Stomach smooth muscle (tissue), 2 donors: ENCODE results near the gene B3GALNT1.

Source experiments
- H3K27ac ChIP-seq: one replicate; pipeline ENCODE4 v1.7.0; 2013; ENCODE audit warnings: mild to moderate bottlenecking, low read length, inconsistent platforms
- H3K27me3 ChIP-seq, 2 donors: one replicate each; pipeline ENCODE4 v1.7.0; 2013; ENCODE audit warnings: low read length in 2 of 2; ENCODE audit not compliant: insufficient read depth in 2 of 2, control insufficient read depth in 1 of 2
- H3K36me3 ChIP-seq, 2 donors: one replicate each; pipeline ENCODE4 v1.7.0; 2013; ENCODE audit warnings: low read length in 2 of 2; ENCODE audit not compliant: control insufficient read depth in 2 of 2, insufficient read depth in 2 of 2
- H3K4me1 ChIP-seq: one replicate; pipeline ENCODE4 v1.7.0; 2013; ENCODE audit warnings: low read length; ENCODE audit not compliant: control insufficient read depth, insufficient read depth
- H3K4me3 ChIP-seq, 2 donors: one replicate each; pipeline ENCODE4 v1.7.0; 2013; ENCODE audit warnings: low read length in 2 of 2
- H3K9ac ChIP-seq, 2 donors: one replicate each; pipeline ENCODE4 v1.7.0; 2013; ENCODE audit warnings: low read length in 2 of 2, mild to moderate bottlenecking in 1 of 2
- H3K9me3 ChIP-seq, 2 donors: one replicate each; pipeline ENCODE4 v1.7.0; 2013; ENCODE audit warnings: low read length in 2 of 2; ENCODE audit not compliant: control insufficient read depth in 2 of 2
- donor health status: healthy.
- donor health status: Pancreatic carcinoma.

The B3GALNT1 gene

DNA sequence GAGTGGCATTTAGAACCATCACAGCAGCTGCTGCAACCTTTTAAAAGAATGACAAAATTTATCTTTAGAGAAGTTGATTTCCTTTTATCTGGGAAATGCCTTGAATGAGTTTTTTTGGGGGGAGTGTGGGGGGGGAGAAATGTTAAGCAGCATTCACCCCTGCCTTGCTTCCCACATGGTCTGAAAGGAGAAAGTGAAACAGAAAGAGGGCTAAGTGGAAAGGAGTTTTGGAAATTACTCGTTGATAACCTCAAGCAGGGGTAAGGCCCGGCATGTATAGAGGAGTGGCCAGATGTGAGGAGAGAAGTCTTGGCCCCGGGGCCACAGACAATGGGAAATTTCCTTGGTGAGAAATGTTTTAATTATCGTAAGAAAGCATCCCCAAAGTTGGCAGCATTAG, 23.5 kb downstream of the B3GALNT1 start:
- H3K27ac ChIP-seq = no peak overlapping the region
- H3K4me3 ChIP-seq = no peak overlapping the region
- peak overlapping the region in 1 of 2 donors; percentile 21 for H3K9ac ChIP-seq
- peaks cover 6% of the 10 kb centered on the region for H3K4me1 ChIP-seq
- no peaks in the 10 kb centered on the region for H3K9me3 ChIP-seq
- peaks cover 3 to 8% of the 10 kb centered on the region in 2 donors for H3K36me3 ChIP-seq
- H3K27me3 ChIP-seq = no peaks in the 10 kb centered on the region

DNA sequence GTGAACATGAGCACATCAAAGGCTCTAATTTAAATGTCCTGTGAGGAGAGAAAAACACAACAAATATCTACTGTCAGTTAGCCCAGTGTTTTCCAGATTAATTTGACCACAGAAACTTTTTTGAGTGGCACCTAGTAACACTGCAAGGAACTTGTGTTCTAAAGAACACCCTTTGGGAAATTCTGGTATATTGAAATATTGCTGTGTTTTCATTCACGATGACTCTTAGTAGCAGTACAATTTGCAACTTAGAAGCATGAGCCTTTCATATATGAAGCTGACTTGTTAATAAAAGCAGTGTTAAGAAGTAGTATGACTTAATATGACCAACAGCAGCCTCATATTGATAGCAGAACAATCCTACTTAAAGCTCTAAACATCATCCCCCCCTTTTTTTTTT, 32.0 kb downstream of the B3GALNT1 start:
- Histone ChIP-seq H3K4me3 (no peak overlapping the region), H3K27ac (no peak overlapping the region), H3K36me3 (peaks cover 3 to 9% of the 10 kb centered on the region in 2 donors), H3K9me3 (no peaks in the 10 kb centered on the region), H3K4me1 (no peaks in the 10 kb centered on the region), H3K27me3 (no peaks in the 10 kb centered on the region), H3K9ac (no peak overlapping the region)

DNA sequence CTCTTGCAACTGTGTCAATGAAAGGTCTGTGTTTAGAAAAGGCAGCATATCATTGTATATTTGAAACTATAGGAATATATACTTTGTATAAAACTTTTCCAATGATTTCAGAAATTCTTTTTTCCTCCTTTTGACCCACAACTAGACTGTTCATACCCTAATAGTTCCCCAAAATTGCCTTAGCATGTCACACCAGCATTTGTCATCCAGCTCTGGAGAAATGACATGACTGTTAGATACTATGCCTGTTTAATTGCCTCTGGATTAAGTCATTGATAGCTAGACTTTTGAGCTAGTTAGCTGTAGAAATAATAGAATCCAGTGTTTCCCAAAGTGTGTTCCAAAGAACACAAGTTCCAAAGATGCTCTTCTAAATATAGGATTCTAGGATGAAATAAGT, 32.4 kb downstream of the B3GALNT1 start:
- Histone ChIP-seq H3K9ac (no peak overlapping the region), H3K4me3 (no peak overlapping the region), H3K27me3 (no peaks in the 10 kb centered on the region), H3K36me3 (peaks cover 3 to 9% of the 10 kb centered on the region in 2 donors), H3K4me1 (no peaks in the 10 kb centered on the region), H3K9me3 (no peaks in the 10 kb centered on the region), H3K27ac (no peak overlapping the region)

DNA sequence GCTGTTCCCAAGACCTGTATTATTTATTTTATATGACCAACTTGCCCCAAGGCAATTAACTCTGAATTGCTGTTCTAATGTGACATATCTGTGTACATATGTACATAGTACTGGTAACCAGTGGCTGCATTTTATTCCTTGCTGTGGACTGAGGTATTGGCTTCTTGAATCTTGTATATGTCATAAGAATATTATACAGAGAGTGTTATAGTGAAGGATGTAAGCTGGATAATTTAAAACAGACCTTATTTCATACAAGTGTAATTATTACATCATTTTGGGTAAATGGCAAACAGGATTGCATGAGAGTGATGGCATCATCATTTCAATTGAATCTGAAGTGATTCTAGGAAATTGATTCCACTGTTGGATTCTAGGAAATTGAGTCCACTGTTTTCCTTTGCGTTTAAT, 32.9 kb downstream of the B3GALNT1 start:
- Histone ChIP-seq H3K9ac (no peak overlapping the region), H3K4me1 (no peaks in the 10 kb centered on the region), H3K27me3 (no peaks in the 10 kb centered on the region), H3K4me3 (no peak overlapping the region), H3K9me3 (no peaks in the 10 kb centered on the region), H3K36me3 (peaks cover 3 to 11% of the 10 kb centered on the region in 2 donors), H3K27ac (no peak overlapping the region)

DNA sequence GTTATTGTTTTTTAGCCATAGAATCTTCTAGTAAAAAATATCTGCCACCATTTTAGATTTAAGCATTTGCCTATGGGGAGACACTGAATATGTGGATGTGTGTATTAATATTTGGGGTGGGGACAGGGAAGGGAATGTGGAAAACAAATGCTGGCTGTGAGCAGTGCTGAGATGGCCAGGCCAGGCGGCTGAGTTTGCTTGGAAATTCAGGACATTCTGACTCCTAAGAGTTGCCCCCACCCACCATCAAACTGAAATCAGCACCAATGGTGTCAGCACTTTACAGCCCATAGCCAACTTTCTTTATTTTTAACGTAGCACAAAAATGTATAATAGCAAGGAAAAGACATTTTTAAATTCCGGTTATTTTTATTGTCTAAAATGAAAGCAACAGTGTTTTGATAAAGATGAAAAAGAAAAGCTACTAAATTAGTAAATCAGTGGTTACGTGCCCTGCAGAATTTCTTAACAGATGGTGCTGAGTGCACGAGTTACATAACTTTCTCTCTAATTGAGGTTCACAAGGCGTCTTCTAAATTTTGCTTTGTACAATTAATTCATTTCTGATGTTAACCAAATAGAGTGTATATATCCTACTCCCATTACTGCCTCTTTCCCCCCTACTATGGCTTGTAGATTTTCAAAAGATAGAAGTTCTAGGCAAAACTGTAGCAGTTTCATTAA, 34.0 kb downstream of the B3GALNT1 start:
- Histone ChIP-seq H3K9me3 (no peaks in the 10 kb centered on the region), H3K9ac (no peak overlapping the region), H3K4me3 (no peak overlapping the region), H3K36me3 (peaks cover 7 to 11% of the 10 kb centered on the region in 2 donors), H3K27ac (no peak overlapping the region), H3K4me1 (no peaks in the 10 kb centered on the region), H3K27me3 (no peaks in the 10 kb centered on the region)

DNA sequence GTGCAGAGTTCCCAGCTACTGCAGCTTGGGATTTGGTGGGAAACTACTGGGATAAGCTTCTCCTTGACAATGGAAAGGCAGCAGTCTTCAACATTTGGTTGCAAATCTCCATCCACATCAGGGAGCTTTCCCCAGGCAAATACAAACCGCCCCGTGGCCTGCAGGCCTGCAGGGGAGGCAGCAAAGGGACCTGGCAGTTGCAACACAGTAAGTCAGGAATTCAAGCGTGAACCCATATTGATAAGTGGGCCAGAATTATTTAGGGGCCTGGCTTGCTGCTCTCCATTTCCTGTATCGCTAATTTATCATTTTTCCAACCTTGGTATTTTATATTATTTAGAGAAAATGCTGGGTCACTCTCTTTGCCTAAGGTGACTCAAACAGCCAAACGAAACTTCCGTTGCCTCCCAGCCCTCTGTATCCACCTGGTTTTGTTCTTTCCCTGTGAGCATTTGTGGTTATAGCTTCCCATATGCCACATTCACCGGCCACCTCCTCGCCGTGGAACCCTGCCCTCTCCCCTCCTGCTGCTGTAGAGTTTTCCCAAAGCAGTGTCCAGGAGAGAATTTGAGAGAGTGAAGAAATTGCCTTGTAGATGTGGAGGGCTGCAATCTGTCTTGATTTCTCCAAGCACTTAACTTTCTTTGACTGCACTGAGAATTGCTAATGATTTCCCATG, 34.8 kb downstream of the B3GALNT1 start:
- no peak overlapping the region for H3K4me3 ChIP-seq
- H3K9me3 ChIP-seq = no peaks in the 10 kb centered on the region
- H3K4me1 ChIP-seq = no peaks in the 10 kb centered on the region
- H3K9ac ChIP-seq = no peak overlapping the region
- H3K36me3 ChIP-seq = peaks cover 10 to 17% of the 10 kb centered on the region in 2 donors
- H3K27me3 ChIP-seq = no peaks in the 10 kb centered on the region
- H3K27ac ChIP-seq = no peak overlapping the region

DNA sequence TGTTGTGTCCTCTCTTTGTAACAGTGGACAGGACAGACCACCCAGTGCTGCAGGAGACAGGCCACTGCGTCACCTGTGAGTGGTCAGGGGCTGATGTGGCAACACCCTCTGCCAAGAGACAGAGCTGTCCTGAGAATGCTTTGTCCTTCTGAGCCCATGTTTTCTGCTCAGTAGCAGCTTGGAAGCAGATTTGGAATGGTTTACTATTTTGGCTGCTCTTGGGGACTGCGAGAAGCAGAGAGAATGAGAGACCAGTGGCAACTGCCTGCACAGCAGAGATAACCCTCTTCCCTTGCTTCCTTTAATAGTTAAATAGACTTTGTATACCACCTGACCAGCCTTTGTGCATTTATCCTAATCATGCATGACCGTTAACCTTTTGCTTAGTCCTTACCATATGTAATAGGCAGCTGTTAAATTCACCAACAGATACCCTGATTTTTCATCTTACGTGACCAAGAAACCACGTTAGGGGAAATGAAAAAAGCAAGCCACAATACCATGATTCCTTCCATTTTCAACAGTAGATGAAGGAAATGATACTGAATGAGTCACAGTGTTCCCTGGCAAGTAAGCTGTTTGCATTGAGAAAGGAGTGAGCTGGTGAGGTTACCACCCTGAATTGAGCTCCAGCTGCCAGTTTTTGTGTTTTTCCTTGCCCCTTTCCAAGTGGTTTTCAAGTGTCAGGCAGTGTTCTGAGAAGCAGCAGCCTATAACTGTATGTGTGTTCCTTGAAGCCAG, 35.5 kb downstream of the B3GALNT1 start:
- no peak overlapping the region for H3K4me3 ChIP-seq
- H3K27ac ChIP-seq = no peak overlapping the region
- H3K4me1 ChIP-seq = no peaks in the 10 kb centered on the region
- H3K27me3 ChIP-seq = no peaks in the 10 kb centered on the region
- H3K9me3 ChIP-seq = no peaks in the 10 kb centered on the region
- no peak overlapping the region for H3K9ac ChIP-seq
- peaks cover 14 to 18% of the 10 kb centered on the region in 2 donors for H3K36me3 ChIP-seq

DNA sequence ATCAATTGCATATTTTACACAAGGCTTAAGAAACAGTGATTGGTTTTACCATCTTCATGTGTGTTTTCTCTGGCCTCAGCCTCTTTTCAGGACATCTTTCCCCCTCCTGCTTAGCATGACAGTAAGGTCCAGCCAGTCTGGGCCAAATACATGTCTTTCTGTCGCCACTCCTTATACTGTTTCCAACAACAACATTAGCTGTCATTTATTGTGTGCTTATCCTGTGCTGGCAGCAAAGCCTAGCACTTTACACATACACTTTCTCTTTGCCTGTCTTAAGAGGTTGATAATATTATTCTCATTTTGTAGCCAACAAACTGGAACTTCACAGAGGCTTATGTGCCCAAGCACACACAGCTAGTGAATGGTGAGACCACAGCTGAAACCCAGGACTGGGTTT, 37.8 kb downstream of the B3GALNT1 start:
- no peak overlapping the region for H3K9ac ChIP-seq
- no peaks in the 10 kb centered on the region for H3K4me1 ChIP-seq
- peaks cover 14 to 18% of the 10 kb centered on the region in 2 donors for H3K36me3 ChIP-seq
- no peak overlapping the region for H3K4me3 ChIP-seq
- no peak overlapping the region for H3K27ac ChIP-seq
- H3K27me3 ChIP-seq = no peaks in the 10 kb centered on the region
- H3K9me3 ChIP-seq = no peaks in the 10 kb centered on the region

DNA sequence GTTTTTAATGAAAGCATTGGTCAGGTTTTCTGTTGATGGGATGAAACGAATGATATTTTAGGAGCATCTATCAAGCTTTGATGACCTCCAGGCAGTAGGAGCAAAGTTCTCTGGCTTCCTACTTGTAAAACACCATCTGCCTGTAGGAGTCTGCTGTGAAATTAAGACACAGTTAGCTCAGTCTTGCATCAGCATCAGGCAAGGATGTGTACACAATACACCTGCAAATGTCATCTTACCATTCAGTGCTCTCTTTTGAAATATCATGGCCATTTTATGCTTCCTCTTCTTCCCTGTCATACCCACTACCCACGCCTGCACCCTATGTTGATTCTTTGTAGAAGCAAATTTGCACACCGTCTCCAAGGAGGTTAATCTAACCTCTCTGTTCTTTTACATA, 38.2 kb downstream of the B3GALNT1 start:
- H3K27ac ChIP-seq = no peak overlapping the region
- no peak overlapping the region for H3K9ac ChIP-seq
- no peaks in the 10 kb centered on the region for H3K9me3 ChIP-seq
- no peak overlapping the region for H3K4me3 ChIP-seq
- peaks cover 14 to 18% of the 10 kb centered on the region in 2 donors for H3K36me3 ChIP-seq
- H3K4me1 ChIP-seq = no peaks in the 10 kb centered on the region
- no peaks in the 10 kb centered on the region for H3K27me3 ChIP-seq

DNA sequence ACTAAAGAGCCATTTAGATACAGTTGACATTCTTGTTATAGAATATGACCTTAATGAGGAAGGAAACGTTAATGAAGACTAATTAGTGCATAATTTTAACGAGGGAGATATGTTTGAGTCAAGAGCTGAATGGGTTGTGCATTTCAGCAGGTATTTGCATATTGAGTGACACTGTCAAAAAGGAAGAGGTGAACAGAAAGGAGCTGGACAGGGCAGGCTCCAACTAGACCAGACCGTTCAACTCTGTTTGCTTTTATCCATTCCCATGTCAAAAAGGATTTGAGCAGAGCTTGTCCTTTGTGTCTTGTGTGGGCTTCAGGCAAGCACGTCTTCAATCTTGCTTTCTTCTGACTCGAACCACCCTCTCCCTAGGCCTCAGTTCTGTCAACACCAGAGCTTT, 40.7 kb downstream of the B3GALNT1 start:
- Histone ChIP-seq H3K4me3 (no peak overlapping the region), H3K27me3 (no peaks in the 10 kb centered on the region), H3K27ac (no peak overlapping the region)

More for the DNA sequence above, 40.7 kb downstream of the B3GALNT1 start:
- Histone ChIP-seq H3K4me1 (no peaks in the 10 kb centered on the region), H3K9me3 (no peaks in the 10 kb centered on the region), H3K36me3 (peaks cover 13% of the 10 kb centered on the region in 2 donors), H3K9ac (no peak overlapping the region)
